Fibroblast of lung (primary cell): ENCODE measurements around the gene ITGB7. TPM values are rescaled to one million over a fixed set of nuclear protein-coding genes. Genes with fewer than 3 reads are reported as not detected.

Source experiments
- DNase-seq, 2 donors: peaks; one replicate each; pipeline versions ENCODE4 v3.0.0 to v3.0.0-alpha.2; 2010; ENCODE audit warnings: low read depth in 2 of 2
- H2AFZ ChIP-seq: 2 replicates; pipeline ENCODE4 v1.5.1; 2012; ENCODE audit warnings: low read length, control low read depth, inconsistent platforms
- H3K27ac ChIP-seq: 2 replicates; pipeline ENCODE4 v1.5.1; 2011; ENCODE audit warnings: low read length, control low read depth; ENCODE audit not compliant: insufficient read depth
- H3K27me3 ChIP-seq: 2 replicates; pipeline ENCODE4 v1.5.1; 2011; ENCODE audit warnings: mild to moderate bottlenecking, low read length; ENCODE audit not compliant: control insufficient read depth, insufficient read depth
- H3K36me3 ChIP-seq: 2 replicates; pipeline ENCODE4 v1.5.1; 2011; ENCODE audit warnings: low read length; ENCODE audit not compliant: control insufficient read depth, insufficient read depth
- H3K4me1 ChIP-seq: 2 replicates; pipeline ENCODE4 v1.5.1; 2011; ENCODE audit warnings: low read length; ENCODE audit not compliant: control insufficient read depth, insufficient read depth; ENCODE audit errors: extremely low read depth
- H3K4me2 ChIP-seq: 2 replicates; pipeline ENCODE4 v1.5.1; 2011; ENCODE audit warnings: low read length, control low read depth; ENCODE audit not compliant: insufficient read depth; ENCODE audit errors: extremely low read depth
- H3K4me3 ChIP-seq, 4 experiments: fragments of 200-600 bp in 1 of 4; sonication (generic) in 1 of 4; replicated peaks in 1 of 4; 2 replicates each; pipeline ENCODE4 v1.5.1; 2011 to 2016; ENCODE audit warnings: low read length in 4 of 4, low read depth in 3 of 4, mild to moderate bottlenecking in 3 of 4, control low read depth in 2 of 4, inconsistent platforms in 1 of 4, mixed read lengths in 1 of 4; ENCODE audit not compliant: insufficient read depth in 1 of 4; ENCODE audit errors: control extremely low read depth in 1 of 4
- H3K79me2 ChIP-seq: 2 replicates; pipeline ENCODE4 v1.5.1; 2012; ENCODE audit warnings: mild to moderate bottlenecking, low read length, inconsistent platforms; ENCODE audit not compliant: control insufficient read depth, insufficient read depth
- H3K9ac ChIP-seq: 2 replicates; pipeline ENCODE4 v1.5.1; 2011; ENCODE audit warnings: mild to moderate bottlenecking, low read length, control low read depth; ENCODE audit not compliant: insufficient read depth
- H3K9me3 ChIP-seq: 2 replicates; pipeline ENCODE4 v1.5.1; 2012; ENCODE audit warnings: low read depth, low read length; ENCODE audit not compliant: control insufficient read depth, insufficient read depth
- H4K20me1 ChIP-seq: 2 replicates; pipeline ENCODE4 v1.5.1; 2011; ENCODE audit warnings: low read length; ENCODE audit not compliant: control insufficient read depth, insufficient read depth; ENCODE audit errors: extremely low read depth
- CTCF ChIP-seq, 2 donors: IDR thresholded peaks in 1 of 2; conservative IDR thresholded peaks in 1 of 2; 1 replicate in 1 of 2; 2 replicates in 1 of 2; pipeline ENCODE4 v1.5.1; 2011 to 2012; ENCODE audit warnings: low read length in 2 of 2, control low read depth in 1 of 2, inconsistent platforms in 1 of 2, low read depth in 1 of 2, mild to moderate bottlenecking in 1 of 2
- EZH2 ChIP-seq: IDR thresholded peaks from 2 replicates; pipeline ENCODE4 v1.5.1; 2012; ENCODE audit warnings: low read length, control low read depth, mild to moderate bottlenecking; ENCODE audit errors: missing control alignments
- polyA plus RNA-seq, 2 donors: library from polyadenylated mRNA; depleted of rRNA in 1 of 2; stranded (reverse) in 1 of 2; unstranded in 1 of 2; fragments of >200 nt; gene quantifications; 2 replicates each; pipeline ENCODE4 v1.2.1, GENCODE V29; 2011 to 2012; ENCODE audit warnings: missing spikeins in 1 of 2
- total RNA-seq: library from RNA; depleted of rRNA; stranded (reverse); fragments of >200 nt; gene quantifications from 2 replicates; pipeline ENCODE4 v1.2.1, GENCODE V29; 2014

Gene ITGB7
- total and polyA plus RNA-seq, 2 donors (not counting 1 experiment from before 2014, with no cell fraction given): 0.20 to 0.50 TPM

- no peak overlapping the region for H3K4me2 ChIP-seq
- H3K9me3 ChIP-seq: no peaks in the 10 kb centered on the region
- TF ChIP-seq CTCF (conservative IDR thresholded peaks at IDR 0.05 in 1 of 2, IDR thresholded peaks at IDR 0.05 in 1 of 2; ENCODE audit: low read depth in 1 of 2, low read length in 2 of 2): no peak
- no peak for TF ChIP-seq EZH2
- H3K27ac ChIP-seq: no peak overlapping the region
- H2AFZ ChIP-seq: no peak overlapping the region
- no peaks in the 10 kb centered on the region for H3K79me2 ChIP-seq
- DNase-seq: no peak
- no peak overlapping the region for H3K4me3 ChIP-seq
- no peaks in the 10 kb centered on the region for H3K36me3 ChIP-seq
- no peaks in the 10 kb centered on the region for H4K20me1 ChIP-seq
- H3K9ac ChIP-seq: no peak overlapping the region
- peaks cover 7% of the 10 kb centered on the region for H3K4me1 ChIP-seq
- H3K27me3 ChIP-seq: no peaks in the 10 kb centered on the region
Measured at GRCh38 chr12:53201639-53202038, 5.4 kb downstream of the ITGB7 start.

GRCh38 chr12:53201177-53201541 is 5.9 kb downstream of the ITGB7 start:
- Histone ChIP-seq H3K4me2 (no peak overlapping the region), H3K9me3 (no peaks in the 10 kb centered on the region), H3K36me3 (no peaks in the 10 kb centered on the region), H3K79me2 (no peaks in the 10 kb centered on the region), H3K4me3 (no peak overlapping the region), H3K4me1 (peaks cover 4% of the 10 kb centered on the region), H3K27ac (no peak overlapping the region), H3K27me3 (no peaks in the 10 kb centered on the region), H4K20me1 (no peaks in the 10 kb centered on the region), H2AFZ (peak overlapping the region; percentile 5), H3K9ac (no peak overlapping the region)
- peak; percentile 38 to 71 for DNase-seq
- TF ChIP-seq EZH2: no peak

- Histone ChIP-seq H3K9me3 (no peaks in the 10 kb centered on the region), H3K27ac (no peak overlapping the region), H3K36me3 (no peaks in the 10 kb centered on the region), H4K20me1 (no peaks in the 10 kb centered on the region), H3K9ac (no peak overlapping the region), H3K4me3 (no peak overlapping the region), H2AFZ (peak overlapping the region; percentile 5), H3K79me2 (no peaks in the 10 kb centered on the region), H3K4me2 (no peak overlapping the region), H3K4me1 (peaks cover 2% of the 10 kb centered on the region), H3K27me3 (no peaks in the 10 kb centered on the region)
- no peak for DNase-seq
- no peak for TF ChIP-seq EZH2
- no peak for TF ChIP-seq CTCF (conservative IDR thresholded peaks at IDR 0.05 in 1 of 2, IDR thresholded peaks at IDR 0.05 in 1 of 2; ENCODE audit: low read depth in 1 of 2, low read length in 2 of 2)
Measured at GRCh38 chr12:53200458-53201176, 6.4 kb downstream of the ITGB7 start.
